ENCODE results near the gene HS2ST1.
"Not testable (repeated sequence)": the region's sequence is repeated elsewhere in the genome, so short reads cannot be mapped to it uniquely, and the experiment has no call there.

The HS2ST1 gene

GRCh38 chr1:86975993-86976550 is 61.6 kb downstream of the HS2ST1 start:
- no peak for DNase-seq

- no peak for DNase-seq
Measured at GRCh38 chr1:86976664-86977063, 62.2 kb downstream of the HS2ST1 start.

- DNase-seq, result no peak
Measured at GRCh38 chr1:86981482-86982213, 67.2 kb downstream of the HS2ST1 start.

GRCh38 chr1:86983677-86984076 is 69.2 kb downstream of the HS2ST1 start:
- DNase-seq, result not testable (repeated sequence)

- DNase-seq, result no peak
Measured at GRCh38 chr1:86987446-86987845, 73.0 kb downstream of the HS2ST1 start.

- no peak for DNase-seq
Measured at GRCh38 chr1:86988835-86989234, 74.4 kb downstream of the HS2ST1 start.

- DNase-seq, result not testable (repeated sequence)
Measured at GRCh38 chr1:86989690-86990089, 75.3 kb downstream of the HS2ST1 start.

GRCh38 chr1:86990826-86991225 is 76.4 kb downstream of the HS2ST1 start:
- DNase-seq, result no peak

- DNase-seq, result no peak
Measured at GRCh38 chr1:86991549-86992186, 77.2 kb downstream of the HS2ST1 start.

GRCh38 chr1:86992861-86993260 is 78.4 kb downstream of the HS2ST1 start:
- DNase-seq, result no peak

GRCh38 chr1:86993269-86993985 is 79.0 kb downstream of the HS2ST1 start:
- no peak for DNase-seq

GRCh38 chr1:86994061-86994460 is 79.6 kb downstream of the HS2ST1 start:
- no peak for DNase-seq

GRCh38 chr1:86997538-86997937 is 83.1 kb downstream of the HS2ST1 start:
- DNase-seq, result no peak

GRCh38 chr1:86998280-86998679 is 83.8 kb downstream of the HS2ST1 start:
- DNase-seq, result no peak

- DNase-seq, result no peak
Measured at GRCh38 chr1:86998727-86999126, 84.3 kb downstream of the HS2ST1 start.

GRCh38 chr1:87000460-87000859 is 86.0 kb downstream of the HS2ST1 start:
- DNase-seq, result no peak

- no peak for DNase-seq
Measured at GRCh38 chr1:87004857-87005256, 90.4 kb downstream of the HS2ST1 start.

GRCh38 chr1:87007323-87007722 is 92.9 kb downstream of the HS2ST1 start:
- DNase-seq, result no peak

GRCh38 chr1:87013385-87013784 is 99.0 kb downstream of the HS2ST1 start:
- not testable (repeated sequence) for DNase-seq

GRCh38 chr1:87017998-87018672 is 103.7 kb downstream of the HS2ST1 start:
- DNase-seq, result peak; percentile 10

- no peak for DNase-seq
Measured at GRCh38 chr1:87023326-87023725, 108.9 kb downstream of the HS2ST1 start.

- DNase-seq, result peak; percentile 50
Measured at GRCh38 chr1:87024936-87025540, 110.6 kb downstream of the HS2ST1 start.

GRCh38 chr1:87027561-87027960 is 113.1 kb downstream of the HS2ST1 start:
- peak; percentile 4 for DNase-seq

Measured in COR-L47 (cell line).